Ramos (cell line): ENCODE measurements around the gene VIT.

Source experiments
- in situ Hi-C: fragments of 300-500 bp; cut with MboI; formaldehyde crosslinking; loops from one replicate; pipeline ENCODE4 v1.14.3; 2022; ENCODE audit warnings: low sequenced_read_pairs; ENCODE audit not compliant: unreplicated experiment

Gene VIT, protein sequence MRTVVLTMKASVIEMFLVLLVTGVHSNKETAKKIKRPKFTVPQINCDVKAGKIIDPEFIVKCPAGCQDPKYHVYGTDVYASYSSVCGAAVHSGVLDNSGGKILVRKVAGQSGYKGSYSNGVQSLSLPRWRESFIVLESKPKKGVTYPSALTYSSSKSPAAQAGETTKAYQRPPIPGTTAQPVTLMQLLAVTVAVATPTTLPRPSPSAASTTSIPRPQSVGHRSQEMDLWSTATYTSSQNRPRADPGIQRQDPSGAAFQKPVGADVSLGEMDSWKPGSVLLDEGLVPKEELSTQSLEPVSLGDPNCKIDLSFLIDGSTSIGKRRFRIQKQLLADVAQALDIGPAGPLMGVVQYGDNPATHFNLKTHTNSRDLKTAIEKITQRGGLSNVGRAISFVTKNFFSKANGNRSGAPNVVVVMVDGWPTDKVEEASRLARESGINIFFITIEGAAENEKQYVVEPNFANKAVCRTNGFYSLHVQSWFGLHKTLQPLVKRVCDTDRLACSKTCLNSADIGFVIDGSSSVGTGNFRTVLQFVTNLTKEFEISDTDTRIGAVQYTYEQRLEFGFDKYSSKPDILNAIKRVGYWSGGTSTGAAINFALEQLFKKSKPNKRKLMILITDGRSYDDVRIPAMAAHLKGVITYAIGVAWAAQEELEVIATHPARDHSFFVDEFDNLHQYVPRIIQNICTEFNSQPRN

DNA sequence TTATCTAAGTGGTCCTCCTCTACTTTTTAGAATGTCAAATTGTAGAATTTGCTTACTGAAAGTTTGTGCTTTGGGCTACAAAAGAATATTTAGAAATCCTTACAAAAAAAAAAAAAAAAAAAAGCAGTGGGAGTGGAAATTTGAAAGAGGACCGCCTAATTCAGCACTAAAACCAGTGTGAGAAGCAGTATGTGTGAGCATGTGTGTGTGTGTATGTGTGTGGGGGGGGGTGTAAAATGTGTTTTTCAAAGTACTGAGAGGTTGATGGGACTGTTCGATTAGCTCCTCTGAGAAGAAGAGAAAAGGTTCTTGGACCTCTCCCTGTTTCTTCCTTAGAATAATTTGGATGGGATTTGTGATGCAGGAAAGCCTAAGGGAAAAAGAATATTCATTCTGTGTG, at the start of gene VIT:
Gene VIT, plus strand, starts transcription at position 175 of the 400 bp plus-strand sequence. CDS start 19,664 bp downstream, outside the sequence.
- in situ Hi-C loops: no loop called here

DNA sequence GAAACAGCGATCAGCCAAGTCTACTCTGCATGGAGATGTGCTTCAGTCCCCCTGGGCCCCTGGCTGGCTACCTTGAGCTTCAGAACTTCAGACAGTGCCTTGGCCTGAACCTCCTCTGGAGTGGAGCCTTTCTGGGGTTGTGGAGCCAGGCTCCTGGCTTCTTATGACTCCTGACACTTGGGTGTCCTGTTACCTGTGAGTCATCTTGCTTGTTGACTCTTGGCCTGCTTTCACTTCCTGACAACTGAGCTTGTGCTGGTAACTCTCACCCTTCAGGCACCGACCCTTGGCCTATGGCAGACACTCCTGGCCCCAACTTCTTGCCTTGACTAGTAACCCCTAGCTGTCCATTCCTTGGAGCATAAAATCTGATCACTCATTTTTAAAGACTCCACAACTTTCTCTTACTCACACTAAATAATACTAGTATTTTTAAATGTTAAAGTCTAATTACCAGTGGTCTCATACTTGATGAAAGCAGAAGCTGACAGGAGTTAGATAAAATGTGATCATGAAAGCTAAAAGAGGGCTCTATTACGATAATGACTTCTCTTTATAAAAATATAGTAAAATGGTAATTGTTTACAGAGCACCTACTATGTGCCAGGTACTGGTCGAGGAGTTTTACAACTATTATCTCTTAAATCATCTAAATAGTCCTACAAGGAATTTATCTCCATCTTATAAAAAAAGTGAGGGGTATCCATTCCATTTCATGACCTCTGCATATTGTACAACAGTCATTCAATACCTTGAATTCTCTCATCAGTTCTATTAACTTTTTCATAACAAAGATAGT, 46.3 kb upstream of the VIT start:
- in situ Hi-C loops: no loop called here

DNA sequence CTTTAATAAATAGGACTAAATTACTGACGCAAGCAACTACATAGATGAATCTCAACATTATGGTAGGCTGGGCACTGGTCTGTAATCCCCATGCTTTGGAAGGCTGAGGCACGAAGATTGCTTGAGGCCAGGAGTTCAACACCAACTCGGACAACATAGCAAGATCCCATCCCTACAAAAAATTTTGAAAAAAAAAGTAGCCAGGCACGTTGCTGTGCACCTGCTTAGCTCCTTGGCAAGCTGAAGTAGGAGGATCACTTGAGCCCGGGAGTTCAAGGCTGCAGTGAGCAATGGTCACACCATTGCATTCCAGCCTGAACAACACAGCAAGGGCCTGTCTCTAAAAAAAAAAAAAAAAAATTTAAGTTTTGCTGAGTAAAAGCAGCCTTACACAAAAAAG, 43.4 kb upstream of the VIT start:
- in situ Hi-C loops: no loop called here

DNA sequence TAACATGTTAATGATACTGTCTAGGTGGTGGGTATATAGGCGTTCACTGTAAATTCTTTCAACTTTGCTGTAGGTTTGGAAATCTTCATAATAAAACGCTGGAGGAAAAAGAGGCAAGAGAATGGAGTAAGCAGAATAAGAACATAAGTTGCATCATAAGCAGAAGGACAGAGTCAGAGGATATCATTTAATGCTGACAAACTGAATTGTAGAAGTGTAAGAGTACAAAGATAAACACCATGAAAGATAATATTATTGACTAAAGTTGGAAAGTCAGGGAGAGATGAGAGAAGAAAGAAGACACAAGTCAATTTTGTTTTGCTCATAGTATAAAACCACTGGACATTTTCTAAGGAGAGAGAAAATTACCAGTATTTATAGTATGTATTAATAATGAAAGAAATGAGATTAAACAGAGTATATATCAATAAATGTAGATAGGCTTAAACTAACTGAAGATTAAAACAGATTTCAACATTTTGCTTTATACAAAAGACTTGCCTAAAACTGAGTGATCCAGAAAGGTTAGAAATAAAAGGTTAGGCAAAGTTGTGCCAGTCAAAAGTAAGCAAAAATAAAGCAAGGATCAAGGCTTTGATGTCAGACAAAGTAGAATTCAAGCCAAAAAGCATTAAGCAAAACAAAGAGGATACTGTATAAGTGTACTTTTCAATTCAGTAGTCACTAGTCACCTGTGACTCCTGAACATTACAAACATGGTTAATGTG, 42.4 kb upstream of the VIT start:
- in situ Hi-C loops: no loop called here

DNA sequence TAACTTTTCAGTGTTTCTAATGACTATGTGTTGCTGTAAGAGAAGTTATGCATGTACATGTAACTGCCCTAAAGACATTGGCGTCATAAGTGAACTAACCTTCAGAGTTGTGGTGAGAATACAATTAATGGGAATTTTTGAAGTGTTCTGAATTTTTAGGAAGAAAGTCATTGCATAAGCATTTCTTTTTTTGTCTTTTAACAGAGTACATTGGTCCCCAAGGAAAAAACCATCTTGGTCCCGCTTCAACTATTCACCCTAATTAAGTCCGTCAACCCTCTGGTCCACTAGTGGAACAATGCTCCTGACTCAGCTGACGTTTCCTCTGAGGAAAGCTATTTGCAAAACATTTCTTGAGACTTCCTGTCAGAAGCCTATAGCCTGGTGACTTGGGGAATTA, 41.1 kb upstream of the VIT start:
- in situ Hi-C loops: no loop called here

DNA sequence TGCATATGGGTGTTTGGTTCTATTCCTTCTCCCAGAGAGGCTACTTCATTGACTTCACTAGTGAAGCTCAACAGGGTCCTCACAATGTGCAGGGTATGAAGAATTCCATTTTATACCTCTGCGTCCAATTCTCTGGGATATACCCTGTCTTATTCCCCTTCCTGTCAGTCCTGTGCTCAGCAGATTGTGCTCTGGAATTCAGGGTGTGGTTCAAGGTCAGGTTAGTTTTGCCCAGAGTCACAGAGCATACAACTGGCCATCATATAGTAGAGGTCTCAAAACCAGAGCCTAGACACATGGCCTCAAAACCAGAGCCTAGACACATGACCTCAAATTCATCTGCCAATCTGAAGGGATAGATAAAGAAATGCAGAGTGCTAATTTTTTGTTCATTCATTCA, 38.8 kb upstream of the VIT start:
- in situ Hi-C loops: no loop called here

DNA sequence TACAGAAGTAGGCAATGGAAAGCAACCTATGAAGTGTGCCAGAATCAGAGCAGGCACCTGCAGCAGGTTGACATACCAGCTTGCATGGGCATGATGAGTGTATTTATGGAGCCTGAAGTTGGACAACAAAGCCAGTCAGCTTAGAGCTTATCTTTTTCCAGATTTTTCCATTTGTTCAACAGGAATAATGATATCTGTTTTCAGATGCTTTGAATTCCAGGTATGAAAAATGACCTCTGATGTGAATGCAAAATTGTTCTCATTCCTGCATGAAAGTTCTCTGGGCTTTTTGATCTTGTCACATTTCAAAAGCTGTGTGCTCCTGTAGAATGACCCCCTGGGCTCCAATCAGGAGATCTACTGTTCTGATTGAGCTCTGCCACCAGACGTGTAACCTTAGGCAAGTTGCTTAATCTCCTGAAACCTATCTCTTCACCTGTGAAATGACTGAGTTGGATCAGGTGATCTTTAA, 38.2 kb upstream of the VIT start:
- in situ Hi-C loops: no loop called here

DNA sequence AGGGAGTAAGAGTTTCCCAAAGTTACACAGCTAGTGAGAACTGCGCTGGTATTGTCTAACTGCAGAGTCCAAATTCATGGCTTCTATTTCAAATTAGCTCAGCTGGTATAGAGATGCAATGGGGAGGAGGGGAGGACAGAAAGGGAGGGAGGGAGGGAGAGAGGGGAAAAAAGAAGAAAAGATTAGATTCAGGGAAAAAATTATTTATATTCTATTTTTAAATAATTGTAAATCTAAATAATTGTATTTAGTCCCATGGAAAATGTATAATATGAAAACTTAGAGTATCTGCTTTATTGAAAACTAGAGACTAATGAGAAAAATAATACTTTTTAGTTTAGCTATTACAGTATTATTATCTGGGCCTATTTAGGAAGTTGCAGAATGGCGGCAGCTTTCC, 37.3 kb upstream of the VIT start:
- in situ Hi-C loops: no loop called here

DNA sequence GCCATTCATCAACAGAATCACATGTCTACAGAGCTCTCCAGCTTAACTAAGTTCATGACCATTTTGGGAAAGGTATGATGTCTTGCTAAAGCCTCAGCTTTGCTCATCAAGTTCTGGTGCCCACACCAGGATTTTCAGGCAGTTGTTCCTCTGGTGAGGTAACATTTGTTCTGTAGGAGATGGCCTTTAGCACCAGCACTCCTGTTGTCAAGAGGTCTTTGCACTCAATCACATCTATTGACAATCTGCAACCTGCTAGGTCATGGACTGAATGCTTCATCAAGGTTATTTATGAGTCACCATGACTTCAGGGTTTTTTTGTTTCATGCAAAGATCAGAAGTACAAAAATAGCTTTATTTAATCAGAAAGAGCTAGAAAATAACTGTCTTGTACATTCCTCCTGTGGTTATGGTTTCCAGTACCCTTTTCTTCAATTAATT, 36.6 kb upstream of the VIT start:
- in situ Hi-C loops: no loop called here

DNA sequence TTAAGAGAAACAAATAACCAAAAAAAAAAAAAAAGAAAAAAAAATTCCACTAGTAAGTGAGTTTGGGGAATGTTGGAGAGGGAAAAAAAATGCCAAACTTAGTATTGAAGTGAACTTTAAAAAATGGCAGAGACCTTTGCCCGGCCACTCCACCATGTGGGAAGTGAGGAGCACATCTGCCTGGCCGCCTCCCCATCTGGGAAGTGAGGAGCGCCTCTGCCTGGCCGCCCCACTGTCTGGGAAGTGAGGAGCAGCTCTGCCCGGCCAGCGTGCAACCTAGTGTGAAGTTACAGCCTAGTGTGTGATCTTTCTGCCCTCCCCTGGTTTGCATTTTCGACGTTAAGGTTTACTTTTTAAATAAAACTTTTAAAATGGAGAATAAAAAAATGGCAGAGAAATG, 33.9 kb upstream of the VIT start:
- in situ Hi-C loops: no loop called here

DNA sequence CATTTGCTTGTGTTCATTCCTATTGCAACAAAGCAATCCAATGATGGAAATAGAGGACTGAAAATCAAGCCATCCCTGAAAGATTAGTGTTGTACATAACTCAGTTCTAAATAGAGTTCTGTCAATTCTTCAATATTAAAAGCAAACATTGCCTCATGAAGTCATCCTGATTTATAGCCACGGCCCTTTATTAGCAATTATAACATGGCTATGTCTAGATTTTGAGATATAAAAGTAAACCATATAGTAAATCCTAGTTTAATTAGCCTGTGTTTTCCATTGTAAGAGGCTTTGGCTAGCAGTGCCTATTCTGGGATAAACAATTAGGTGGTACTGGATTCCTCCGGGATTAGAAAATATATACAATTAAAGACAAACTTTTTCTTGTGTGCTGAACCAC, 33.2 kb upstream of the VIT start:
- in situ Hi-C loops: no loop called here

DNA sequence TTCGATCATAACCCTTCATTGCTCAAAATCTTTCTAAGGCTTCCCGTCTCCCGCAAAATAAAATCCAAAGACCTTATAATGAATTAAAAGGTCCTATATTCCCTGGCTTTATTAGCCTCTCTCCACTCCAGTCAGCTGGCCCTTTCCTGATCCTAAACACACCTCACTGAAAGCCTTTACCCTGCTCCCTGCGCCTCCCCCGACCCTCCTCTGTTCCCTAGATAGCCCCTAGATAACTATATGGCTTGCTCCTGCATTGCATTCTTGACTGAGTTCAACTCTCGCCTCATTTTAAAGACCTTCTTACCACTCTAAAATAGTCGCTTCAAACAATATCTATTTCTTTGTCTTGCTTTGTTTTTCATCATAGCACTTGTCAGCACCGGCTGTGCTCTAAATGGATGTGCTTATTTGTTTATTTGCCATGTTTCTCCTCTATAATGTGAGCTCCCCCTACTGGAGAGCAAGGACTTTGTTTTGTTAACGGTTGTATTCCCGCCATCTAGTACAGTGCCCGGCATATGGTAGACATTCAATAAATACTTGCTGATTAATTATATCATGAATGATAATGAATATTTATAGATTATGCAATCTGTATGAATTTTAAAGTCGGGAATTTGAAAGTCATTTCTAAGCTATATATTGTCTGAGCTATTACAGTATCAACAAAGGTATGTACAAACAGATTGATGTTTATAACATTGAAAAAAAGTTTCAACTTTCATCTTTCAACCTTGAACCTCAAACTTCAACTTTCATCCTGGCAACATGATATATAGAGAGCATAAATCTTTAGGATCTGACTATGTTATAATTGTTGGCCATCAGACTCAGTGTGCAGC, 32.4 kb upstream of the VIT start:
- in situ Hi-C loops: no loop called here

DNA sequence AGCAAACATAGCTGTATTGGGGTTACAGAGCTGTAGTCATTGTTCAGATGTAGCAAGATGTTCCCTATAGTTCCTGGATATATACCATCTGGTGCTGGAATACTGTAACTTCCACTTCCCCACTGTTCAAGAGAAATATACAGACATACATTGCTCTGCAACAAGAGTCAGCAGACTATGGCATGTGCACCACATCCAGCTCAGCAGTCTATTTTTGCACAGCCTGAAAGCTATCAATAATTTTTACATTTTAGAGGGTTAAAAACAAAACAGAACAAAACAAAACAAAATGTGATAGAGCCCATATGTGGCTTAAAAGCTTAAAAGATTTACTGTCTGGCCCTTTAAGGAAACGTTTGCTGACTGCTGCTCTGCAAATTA, 31.8 kb upstream of the VIT start:
- in situ Hi-C loops: no loop called here

DNA sequence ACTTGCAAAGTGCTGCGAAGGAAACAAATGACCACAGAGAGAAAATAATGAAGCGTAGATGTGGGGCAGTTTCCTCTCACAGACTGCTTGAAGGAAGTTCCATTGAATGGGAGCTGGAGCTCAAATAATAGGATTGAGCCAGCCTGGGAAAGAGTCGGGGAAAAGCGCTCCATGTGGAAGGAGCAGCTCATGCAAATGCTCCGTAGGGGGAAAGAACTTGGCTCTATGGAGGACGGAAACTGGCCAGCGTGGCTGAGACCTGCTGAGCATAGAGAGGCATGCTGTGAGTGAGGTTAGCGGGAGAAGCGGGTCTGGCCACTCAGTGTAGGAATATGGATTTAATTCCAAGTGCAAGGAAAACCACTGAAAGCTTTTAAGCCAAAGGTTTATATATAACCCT, 28.6 kb upstream of the VIT start:
- in situ Hi-C loops: no loop called here

DNA sequence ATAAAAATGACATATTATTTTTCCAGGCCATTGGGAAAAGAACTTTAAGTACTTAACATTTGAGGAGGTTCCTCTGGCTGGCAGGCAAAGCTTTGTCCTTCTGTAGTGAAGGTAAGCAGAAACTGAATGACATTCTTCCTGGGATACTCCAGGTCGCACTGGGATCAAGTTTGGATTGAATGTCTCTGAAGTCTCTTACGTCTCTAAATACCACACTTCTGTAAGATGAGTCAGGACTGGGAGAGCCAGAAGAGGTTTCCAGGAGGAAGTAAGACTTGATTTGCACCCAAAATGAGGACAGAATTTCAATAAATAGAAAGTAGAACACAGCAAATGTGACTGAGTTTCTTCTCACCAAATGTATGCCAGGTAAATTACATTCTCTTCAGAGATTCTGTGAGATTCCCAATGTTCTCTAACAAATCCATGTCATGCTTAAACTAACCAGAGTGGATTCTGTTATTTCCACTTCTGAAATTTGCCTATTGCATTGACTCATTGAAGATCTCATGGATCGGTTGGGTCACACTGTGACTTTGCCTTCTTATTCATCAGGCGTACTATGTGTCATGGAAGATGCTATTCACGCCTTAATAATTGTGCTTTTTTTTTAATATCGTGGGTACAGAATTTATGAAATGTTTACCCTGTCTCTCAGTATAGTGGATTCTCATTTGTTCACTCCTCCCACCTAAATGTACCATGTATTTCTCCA, 25.5 kb upstream of the VIT start:
- in situ Hi-C loops: no loop called here

DNA sequence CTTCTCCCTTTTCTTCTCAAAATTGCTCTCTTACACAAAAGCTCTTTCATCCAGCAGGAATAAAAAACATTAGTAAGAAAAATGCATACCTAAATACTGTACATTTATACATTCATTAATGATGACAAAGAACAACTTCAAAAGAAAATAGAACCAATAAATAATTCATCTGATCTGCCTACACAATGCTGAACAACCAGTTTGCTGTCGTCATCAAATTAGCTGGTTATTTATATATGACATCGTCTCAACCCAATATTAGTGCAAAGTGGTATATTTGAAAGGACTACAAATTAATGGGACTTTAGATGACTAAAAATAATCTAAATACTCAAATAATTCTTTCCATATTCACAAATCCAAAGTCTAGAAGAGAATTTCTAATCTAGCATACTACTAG, 24.8 kb upstream of the VIT start:
- in situ Hi-C loops: no loop called here

DNA sequence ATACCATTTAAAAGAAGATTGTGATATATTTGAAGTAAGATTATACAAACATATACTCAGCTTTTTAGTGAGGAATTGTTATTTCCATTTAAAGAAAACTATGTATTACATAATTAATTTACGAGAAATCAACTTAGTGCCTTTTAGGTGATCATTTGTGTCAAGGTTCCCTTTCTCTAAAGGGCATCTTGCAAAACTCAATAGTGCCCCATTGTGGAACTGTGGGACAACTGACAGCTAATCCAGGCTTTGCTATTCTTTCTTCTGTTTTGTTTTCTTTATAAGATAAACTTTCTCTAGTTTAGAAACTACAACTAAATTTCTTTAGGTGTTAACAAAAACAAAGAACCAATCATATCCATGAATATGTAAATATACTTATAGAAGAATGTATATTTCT, 24.3 kb upstream of the VIT start:
- in situ Hi-C loops: no loop called here

DNA sequence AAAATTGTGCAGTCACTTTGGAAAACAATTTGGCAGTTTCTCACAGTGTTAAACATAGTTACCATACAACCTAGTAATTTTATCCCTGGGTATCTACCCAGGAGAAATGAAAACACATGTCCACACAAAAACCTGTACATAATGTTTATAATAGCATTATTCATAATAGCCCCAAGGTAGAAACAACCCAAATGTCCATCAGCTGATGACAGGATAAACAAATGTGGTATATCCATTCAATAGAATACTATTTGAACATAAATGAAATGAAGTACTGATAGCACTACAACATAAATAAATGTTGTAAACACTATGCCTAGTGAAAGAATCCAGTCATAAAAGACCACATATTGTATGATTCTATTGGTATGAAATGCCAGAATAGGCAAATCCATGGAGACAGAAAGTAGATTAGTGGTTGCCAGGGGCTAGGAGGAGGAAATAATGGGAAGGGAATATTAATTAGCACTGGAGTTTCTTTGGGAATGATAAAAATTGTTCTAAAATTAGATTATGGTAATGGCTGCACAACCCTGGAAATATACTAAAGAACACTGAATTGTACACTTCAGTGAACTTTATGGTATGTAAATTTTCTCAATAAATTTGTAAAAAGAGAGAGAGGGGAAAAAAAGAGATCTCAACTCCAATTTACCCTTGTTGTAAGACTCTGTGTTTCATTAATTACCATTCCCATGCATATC, 20.8 kb upstream of the VIT start:
- in situ Hi-C loops: no loop called here
